ENCODE measurements around the gene ITGAX. TPM values are rescaled to one million over a fixed set of nuclear protein-coding genes. Genes with fewer than 3 reads are reported as not detected.

Gene ITGAX
- polyA plus RNA-seq, 3 donors = 0.51 to 1.1 (median 0.83) TPM

Other genes with a start within 250 kb of the ITGAX start
- 10 to 100 TPM; 40.4 to 47.7 (median 41.6) TPM for gene BCKDK, start 246.8 kb upstream of the ITGAX start, polyA plus RNA-seq (ENCODE audit: insufficient read length in 3 of 3)
- 10 to 100 TPM; 66.4 to 80.5 (median 75.9) TPM for gene KAT8, start 237.5 kb upstream of the ITGAX start, polyA plus RNA-seq (ENCODE audit: insufficient read length in 3 of 3)
- gene PRSS8, start 219.4 kb upstream of the ITGAX start, polyA plus RNA-seq (ENCODE audit: insufficient read length in 3 of 3) = 10 to 100 TPM; 74.4 to 91.2 (median 75.3) TPM
- gene PRSS36, start 205.1 kb upstream of the ITGAX start, polyA plus RNA-seq (ENCODE audit: insufficient read length in 3 of 3) = 1 to 10 TPM; 1.4 to 2.0 (median 1.7) TPM
- 100 to 1,000 TPM; 689 to 914 (median 729) TPM for gene FUS, start 175.0 kb upstream of the ITGAX start, polyA plus RNA-seq (ENCODE audit: insufficient read length in 3 of 3)
- gene PYCARD, start 152.4 kb upstream of the ITGAX start, polyA plus RNA-seq (ENCODE audit: insufficient read length in 3 of 3) = 10 to 100 TPM; 10.3 to 13.1 (median 12.4) TPM
- gene TRIM72, start 141.1 kb upstream of the ITGAX start, polyA plus RNA-seq (ENCODE audit: insufficient read length in 3 of 3) = under 1 TPM; 0.07 to 0.28 (median 0.18) TPM
- gene PYDC1, start 138.0 kb upstream of the ITGAX start, polyA plus RNA-seq (ENCODE audit: insufficient read length in 3 of 3) = not detected
- 1 to 10 TPM; 1.7 to 2.6 (median 2.2) TPM for gene ITGAM, start 95.2 kb upstream of the ITGAX start, polyA plus RNA-seq (ENCODE audit: insufficient read length in 3 of 3)
- under 1 TPM in 2 of 3 donors, not detected in 1; 0.28 to 0.46 TPM for gene ITGAD, start 38.2 kb downstream of the ITGAX start, polyA plus RNA-seq (ENCODE audit: insufficient read length in 3 of 3)
- 1 to 10 TPM in 2 of 3 donors, under 1 TPM in 1; 0.42 to 1.4 (median 1.1) TPM for gene COX6A2, start 73.2 kb downstream of the ITGAX start, polyA plus RNA-seq (ENCODE audit: insufficient read length in 3 of 3)
- gene ZNF843, start 87.6 kb downstream of the ITGAX start, polyA plus RNA-seq (ENCODE audit: insufficient read length in 3 of 3) = 1 to 10 TPM; 3.2 to 3.3 (median 3.2) TPM
- gene ARMC5, start 104.3 kb downstream of the ITGAX start, polyA plus RNA-seq (ENCODE audit: insufficient read length in 3 of 3) = 10 to 100 TPM; 13.1 to 19.0 (median 16.9) TPM
- gene TGFB1I1, start 117.0 kb downstream of the ITGAX start, polyA plus RNA-seq (ENCODE audit: insufficient read length in 3 of 3) = 10 to 100 TPM; 36.9 to 54.9 (median 46.5) TPM
- gene SLC5A2, start 127.9 kb downstream of the ITGAX start, polyA plus RNA-seq (ENCODE audit: insufficient read length in 3 of 3) = 10 to 100 TPM; 55.9 to 74.2 (median 72.8) TPM
- gene RUSF1, start 153.2 kb downstream of the ITGAX start, polyA plus RNA-seq (ENCODE audit: insufficient read length in 3 of 3) = 10 to 100 TPM; 87.9 to 98.1 (median 94.4) TPM
- gene AHSP, start 172.7 kb downstream of the ITGAX start, polyA plus RNA-seq (ENCODE audit: insufficient read length in 3 of 3) = 1 to 10 TPM; 4.2 to 7.0 (median 4.4) TPM